Fibroblast of skin of left biceps (primary cell): ENCODE data around the gene PRRT2.
"Not testable (repeated sequence)": the region's sequence is repeated elsewhere in the genome, so short reads cannot be mapped to it uniquely, and the experiment has no call there.

Experiments used
- DNase-seq, 2 experiments: peaks; one replicate each; pipeline ENCODE4 v3.0.0-alpha.2; 2013; ENCODE audit warnings: low read depth in 2 of 2

The PRRT2 gene

DNA sequence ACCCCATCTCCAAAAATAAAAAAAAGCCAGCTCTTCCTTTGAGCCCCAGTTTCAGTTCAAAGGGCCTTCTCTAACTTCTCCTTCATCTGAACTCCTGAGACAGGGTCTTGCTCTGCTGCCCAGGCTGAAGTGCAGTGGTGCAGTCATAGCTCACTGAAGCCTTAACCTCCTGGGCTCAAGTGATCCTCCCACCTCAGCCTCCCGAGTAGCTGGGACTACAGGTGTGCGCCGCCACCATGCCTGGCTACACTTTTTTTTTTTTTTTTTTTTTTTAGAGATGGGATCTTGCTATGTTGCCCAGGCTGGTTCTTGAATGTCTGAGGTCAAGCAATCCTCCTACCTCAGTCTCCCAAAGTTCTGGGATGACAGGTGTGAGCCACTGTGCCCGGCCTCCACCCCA, 21.2 kb downstream of the PRRT2 start:
- not testable (repeated sequence) for DNase-seq

DNA sequence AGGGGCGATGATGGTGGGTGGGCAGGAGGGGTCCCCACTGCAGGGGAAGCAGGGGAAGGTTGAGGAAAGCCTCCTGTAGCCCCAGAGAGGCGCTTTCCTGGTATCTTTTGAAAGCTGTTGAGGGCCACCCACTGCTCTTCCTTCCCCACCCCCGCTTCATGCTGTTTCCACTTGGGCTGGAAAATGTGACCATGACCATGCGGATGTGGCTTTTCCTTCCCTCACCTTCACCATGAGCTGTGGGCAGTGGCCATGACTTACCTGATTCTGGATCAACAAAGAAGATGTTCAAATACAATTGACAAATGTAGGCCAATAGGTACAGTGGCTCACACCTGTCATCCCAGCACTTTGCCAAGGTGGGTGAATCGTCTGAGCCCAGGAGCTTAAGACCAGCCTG, 22.1 kb downstream of the PRRT2 start:
- no peak for DNase-seq

DNA sequence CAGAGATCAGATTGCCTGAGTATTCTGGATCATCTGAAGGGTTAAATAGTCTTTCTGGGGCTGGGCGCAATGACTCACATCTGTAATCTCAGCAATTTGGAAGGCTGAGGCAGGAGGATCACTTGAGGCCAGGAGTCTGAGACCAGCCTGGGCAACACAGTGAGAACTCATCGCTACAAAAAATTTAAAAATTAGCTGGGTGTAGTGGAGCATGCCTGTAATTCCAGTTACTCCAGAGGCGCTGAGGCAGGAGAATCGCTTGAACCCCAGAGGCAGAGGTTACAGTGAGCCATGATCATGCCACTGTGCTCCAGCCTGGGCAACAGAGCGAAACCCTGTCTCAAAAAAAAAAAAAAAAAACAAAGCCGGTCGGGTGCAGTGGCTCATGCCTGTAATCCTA, 23.9 kb downstream of the PRRT2 start:
- DNase-seq, result no peak

DNA sequence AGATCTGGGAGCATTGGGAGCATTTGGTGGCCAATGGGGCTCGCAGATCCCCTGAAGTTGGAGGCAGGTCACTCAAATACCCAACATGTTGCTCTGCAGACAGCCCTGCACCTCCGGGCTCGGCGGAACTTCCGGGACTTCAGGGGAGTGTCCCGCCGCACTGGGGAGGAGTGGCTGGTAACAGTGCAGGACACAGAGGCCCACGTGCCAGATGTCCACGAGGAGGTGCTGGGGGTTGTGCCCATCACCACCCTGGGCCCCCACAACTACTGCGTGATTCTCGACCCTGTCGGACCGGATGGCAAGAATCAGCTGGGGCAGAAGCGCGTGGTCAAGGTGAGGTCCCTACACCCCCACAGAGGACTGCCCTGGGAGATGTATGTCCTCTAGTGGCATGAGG, 24.6 kb downstream of the PRRT2 start:
- DNase-seq, result no peak

DNA sequence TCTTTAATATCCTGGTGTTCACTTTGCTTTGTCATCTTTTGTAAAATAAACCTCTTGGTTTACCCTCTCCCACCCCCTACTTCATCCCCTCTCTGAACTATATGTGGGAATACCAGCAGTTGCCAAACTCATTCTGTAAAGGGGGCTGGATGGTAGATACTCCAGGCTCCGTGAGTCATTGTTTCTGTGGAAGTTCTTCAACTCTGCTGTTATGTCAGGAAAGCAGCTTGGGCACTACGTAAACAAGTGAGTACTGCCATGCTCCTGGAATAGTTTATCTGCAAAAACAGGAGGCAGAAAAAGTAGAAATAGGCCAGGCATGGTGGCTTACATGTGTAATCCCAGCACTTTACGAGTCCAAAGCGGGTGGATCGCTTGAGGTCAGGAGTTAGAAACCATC, 25.8 kb downstream of the PRRT2 start:
- DNase-seq, result no peak

DNA sequence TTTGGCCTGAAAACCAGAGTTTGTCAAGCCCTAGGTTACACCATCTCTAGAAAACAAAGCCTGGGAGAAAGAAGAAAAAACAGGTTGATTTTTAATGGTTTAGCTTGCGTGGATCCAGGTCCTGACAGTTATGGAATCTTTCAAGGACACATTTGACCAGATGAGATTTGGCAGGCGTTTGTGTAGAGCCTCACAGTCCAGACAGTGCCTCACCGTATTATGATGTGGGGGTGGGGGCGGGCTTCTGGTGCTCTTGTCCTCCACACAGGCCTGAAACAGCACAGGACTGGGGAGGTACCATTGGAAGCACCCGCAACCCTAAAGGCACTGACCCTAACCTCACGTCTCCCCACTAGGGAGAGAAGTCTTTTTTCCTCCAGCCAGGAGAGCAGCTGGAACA, 27.8 kb downstream of the PRRT2 start:
- no peak for DNase-seq

DNA sequence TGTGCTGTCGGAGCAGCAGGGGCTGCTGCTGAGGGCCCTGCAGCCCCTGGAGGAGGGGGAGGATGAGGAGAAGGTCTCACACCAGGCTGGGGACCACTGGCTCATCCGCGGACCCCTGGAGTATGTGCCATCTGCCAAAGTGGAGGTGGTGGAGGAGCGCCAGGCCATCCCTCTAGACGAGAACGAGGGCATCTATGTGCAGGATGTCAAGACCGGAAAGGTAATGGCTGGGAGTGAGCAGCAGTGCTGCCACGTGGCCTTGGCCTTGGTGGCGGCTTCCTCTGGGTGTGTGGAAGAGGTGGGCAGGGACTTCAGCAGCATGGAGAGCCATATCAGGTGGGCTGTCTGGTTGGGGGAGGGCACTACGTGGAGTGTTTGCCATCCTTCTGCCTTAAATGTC, 28.2 kb downstream of the PRRT2 start:
- no peak for DNase-seq

DNA sequence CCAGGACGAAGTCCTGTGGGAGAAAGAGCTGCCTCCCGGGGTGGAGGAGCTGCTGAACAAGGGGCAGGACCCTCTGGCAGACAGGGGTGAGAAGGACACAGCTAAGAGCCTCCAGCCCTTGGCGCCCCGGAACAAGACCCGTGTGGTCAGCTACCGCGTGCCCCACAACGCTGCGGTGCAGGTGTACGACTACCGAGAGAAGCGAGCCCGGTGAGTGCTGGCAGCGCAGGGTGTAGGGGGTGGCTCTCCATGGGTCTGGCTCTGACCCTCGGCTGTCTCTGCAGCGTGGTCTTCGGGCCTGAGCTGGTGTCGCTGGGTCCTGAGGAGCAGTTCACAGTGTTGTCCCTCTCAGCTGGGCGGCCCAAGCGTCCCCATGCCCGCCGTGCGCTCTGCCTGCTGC, 29.6 kb downstream of the PRRT2 start:
- DNase-seq, result no peak

DNA sequence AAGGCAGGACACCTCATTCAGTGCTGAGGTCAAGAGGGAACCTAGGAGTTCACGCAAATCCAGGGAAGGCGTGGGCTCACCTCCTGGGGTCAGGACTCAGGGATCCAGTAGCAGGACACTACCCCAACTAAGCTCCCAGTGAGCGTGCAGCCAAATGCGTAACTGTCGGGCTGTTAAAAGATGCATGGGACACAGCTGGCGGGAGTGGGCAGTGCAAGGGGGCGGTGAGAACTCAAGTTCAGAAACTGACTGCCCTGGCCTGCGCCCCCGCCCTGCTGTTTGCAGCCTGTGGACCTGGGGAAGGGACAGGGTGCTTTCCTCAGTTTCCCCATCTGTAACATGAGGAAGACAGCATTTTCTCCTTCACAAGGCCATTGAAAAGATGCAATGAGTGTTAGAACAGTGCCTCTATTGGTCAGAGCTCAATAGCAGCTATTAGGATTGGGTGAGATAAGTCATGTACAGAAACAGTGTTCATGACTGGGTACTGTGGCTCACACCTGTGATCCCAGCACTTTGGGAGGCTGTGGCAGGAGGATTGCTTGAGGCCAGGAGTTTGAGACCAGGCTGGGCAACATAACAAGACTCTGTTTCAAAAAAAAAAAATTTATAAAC, 30.8 kb downstream of the PRRT2 start:
- no peak for DNase-seq

DNA sequence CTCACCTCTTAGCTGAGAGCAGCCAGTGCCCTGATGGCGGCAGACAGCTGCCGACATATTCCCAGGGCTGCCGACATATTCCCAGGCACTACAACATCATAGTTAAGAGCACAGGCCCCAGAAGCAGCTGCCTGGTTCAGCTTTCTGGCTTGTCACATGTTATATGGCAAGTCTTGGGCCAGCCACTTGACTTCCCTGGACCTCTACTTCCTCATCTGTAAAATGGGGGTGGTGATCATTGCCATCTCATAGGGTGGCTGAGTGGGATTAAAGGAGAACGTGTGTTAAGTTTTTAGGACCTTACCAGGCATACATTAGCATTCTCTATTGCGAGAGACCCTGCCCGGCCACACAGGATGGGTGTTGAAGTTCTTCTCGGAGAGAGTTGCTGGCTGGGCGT, 31.9 kb downstream of the PRRT2 start:
- no peak for DNase-seq

DNA sequence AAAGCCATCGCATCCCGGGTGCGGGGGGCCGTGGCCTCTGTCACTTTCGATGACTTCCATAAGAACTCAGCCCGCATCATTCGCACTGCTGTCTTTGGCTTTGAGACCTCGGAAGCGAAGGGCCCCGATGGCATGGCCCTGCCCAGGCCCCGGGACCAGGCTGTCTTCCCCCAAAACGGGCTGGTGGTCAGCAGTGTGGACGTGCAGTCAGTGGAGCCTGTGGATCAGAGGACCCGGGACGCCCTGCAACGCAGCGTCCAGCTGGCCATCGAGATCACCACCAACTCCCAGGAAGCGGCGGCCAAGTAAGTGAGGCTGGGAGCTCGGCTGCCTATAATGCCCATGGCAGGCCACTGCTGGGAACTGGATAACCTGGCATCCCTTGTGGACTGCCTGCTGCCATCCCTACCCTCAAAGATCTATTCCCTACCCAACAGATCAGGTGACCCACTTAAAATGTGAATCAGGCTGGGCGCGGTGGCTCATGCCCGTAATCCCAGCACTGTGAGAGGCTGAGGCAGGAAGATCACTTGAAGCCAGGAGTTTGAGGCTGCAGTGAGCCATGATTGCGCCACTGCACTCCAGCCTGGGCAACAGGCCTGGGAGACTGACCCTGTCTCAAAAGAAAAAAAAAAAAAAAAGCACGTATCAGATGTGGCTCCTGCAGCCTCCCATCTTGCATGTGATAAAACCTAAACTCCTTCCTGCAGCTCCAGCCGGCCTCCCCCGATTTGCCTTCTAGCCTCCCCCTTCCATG, 32.8 kb downstream of the PRRT2 start:
- DNase-seq, result no peak

DNA sequence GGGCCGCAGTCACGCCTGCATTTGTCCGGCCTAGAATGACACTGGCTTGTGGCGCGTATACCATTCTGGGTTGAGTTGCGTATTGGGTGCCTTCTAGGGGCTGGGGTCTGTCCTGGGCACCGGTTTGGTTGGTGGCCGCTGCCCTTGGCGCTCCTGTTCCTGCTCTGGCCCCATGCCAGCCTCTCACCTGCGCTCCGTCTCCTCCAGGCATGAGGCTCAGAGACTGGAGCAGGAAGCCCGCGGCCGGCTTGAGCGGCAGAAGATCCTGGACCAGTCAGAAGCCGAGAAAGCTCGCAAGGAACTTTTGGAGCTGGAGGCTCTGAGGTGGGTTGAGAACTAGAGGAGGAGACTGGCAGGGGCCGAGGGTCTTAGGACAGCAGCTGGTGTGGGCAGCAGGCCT, 33.7 kb downstream of the PRRT2 start:
- DNase-seq, result no peak

DNA sequence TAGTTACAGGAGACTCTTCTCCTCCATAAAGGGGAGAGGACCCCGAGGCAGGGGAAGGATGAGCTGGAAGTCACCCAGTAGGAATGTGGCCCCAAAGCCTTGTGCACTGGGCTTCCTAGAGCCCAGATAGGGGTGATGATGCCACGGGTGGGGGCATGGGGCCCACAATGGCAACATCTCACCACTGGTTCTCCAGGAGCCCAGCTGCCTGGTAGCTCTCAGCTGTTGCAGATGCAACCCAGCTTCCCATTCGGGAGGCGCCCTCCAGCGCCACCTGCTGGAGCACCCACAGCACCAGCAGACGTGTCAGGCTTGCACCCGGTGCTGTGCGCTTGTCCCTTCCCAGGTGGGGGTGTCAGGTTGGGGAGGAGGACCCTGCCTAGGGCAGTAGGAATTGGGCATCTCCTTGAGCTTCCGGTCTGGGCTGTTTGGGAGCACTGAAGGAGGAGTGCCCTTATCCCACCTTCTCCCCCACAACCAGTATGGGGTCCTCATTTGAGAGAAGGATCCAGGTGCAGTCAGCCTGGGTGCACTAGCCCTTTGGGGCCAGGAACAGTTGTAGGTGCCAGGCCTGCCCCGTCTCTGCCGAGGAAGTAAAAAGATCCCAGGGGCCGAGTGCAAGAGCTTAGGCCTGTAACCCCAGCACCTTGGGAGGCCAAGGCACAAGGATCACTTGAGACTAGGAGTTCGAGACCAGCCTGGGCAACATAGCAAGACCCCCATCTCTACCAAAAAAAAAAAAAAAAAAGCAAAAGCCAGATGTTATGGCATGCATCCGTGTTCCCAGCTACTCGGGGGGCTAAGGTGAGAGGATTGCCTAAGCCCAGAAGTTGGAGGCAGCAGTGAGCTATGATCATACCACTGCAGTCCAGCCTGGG, 36.7 kb downstream of the PRRT2 start:
- no peak for DNase-seq

DNA sequence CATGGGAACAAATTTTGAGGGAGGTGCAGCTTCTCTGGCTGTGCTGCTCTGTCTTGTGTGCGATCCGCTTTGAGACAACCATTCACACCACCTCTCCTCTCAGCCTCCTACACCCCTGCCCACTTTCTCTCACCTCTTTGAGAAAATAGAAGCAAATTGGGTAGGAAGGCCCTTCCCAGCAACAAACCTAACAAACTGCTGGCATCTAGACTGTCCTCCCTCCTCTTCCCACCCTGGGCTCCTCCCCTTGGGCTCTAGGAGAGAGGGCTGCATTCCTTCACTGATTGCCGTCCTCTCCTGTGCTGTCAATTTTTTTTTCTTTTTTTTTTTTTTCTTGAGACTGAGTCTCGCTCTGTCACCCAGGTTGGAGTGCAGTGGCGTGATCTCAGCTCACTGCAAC, 37.5 kb downstream of the PRRT2 start:
- DNase-seq, result no peak

DNA sequence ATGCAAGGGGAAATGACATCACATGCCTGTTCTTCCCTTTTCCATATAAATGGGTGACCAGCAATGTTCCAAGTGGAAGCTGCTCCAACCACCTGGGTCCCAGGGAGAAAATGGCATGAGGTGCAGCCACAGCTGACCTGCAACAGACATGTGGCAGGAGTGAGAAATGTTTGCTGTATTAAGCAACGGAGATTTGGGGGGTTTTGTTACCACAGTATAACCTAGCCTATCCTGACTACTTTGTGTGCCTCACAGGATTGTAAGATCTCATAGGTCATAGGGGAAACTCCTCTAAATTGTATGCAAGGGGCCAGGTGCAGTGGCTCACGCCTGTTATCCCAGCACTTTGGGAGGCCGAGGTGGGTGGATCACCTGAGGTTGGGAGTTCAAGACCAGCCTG, 39.0 kb downstream of the PRRT2 start:
- no peak for DNase-seq

DNA sequence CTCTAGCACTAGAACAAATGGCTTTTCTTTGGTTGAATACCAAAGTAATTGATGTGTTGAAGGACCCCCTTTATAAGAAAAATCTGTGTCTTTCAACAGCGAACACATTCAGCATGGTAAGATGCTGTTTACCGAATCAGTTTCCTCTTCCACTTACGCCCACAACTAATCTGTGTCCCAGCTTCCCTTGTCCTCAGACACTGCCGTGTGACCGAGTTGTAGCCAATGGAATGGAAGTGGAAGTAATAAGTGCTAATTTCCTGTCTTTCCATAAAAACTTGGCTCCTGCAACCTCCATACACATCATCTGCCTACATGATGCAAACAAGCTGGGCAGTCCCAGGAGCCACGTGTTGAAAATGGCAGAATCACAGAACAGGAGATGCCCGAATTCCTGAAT, 40.7 kb downstream of the PRRT2 start:
- peak; percentile 34 to 35 for DNase-seq

DNA sequence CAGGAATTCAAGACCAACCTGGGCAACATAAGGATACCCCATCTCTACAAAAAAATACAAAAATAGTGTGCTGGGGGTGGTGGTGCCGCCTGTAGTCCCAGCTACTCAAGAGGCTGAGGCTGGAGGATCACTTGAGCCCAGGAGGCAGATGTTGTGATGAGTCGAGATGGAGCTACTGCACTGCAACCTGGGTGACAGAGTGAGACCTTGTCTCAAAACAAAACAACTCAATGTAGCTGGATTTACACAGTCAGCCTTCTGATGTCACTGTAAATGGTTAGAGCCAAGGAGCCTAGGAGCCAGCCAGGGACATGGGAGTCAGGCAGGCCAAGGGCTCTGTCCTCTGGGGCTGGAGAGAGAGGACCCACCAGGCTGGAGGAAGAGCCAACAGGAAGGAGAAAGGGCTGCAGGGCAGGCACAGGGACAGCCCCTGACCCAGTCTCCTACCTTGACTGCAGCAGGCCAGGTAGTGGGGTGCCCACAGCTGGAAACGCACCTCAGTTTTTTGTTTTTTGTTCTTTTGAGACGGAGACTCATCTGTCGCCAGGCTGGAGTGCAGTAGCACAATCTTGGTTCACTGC, 42.6 kb downstream of the PRRT2 start:
- DNase-seq, result no peak

DNA sequence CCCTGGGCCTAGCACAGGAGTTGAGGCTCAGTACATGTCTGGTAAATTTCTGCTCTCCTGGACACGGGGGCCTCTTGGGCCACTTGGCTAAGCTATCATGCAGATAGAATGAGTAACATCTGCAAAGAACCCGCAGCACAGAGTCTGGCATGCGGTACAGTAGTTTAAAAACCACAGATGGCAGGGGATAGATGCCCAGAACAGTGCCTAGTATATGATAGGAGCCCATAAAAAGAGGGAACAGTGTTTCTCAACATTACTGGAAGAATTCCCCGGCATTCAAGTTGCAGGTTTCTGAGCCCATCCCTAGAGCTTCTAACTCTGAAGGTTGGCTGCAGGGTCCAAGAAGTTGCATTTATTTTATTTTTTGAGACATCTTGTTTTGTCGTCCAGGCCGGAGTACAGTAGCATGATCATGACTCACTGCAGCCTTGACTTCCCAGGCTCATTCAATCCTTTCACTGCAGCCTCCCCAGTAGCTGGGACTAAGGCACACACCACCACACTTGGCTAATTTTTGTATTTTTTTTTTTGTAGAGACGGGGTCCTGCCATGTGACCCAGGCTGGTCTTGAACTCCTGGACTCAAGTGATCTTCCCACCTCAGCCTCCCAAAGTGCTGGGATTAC, 45.3 kb downstream of the PRRT2 start:
- DNase-seq, result peak in 1 of 2 experiments; percentile 13

DNA sequence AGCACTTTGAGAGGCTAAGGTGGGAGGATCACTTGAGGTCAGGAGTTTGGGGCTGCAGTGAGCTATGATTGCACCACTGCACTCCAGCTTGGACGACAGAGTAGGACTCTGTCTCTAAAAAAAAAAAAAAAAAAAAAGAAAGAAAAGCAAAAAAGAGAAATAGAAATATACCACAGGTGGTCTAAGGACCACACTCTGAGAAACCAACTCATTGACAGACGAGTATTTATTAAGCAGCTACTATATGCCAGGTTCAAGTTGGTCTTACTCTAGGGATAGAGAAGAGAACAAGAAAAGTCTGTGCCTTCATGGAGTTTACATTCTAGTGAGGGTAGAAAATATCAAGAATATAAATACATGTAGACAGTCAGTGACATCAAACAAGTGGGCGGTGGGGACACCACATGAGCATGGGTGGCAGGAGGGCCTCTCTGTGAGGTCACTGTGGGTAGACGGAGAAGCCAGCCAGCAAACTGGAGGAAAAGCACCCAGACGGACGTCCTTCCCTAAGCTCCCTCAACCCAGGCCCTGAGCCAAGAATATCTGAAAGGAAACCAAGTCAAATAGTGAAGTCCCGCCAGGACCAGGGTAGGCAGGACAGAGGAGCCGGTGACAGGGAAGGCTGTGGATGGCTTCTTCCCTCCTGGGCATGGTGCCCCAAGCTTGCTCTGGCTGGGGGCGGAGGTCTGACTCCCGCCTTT, 46.3 kb downstream of the PRRT2 start:
- DNase-seq, result no peak

DNA sequence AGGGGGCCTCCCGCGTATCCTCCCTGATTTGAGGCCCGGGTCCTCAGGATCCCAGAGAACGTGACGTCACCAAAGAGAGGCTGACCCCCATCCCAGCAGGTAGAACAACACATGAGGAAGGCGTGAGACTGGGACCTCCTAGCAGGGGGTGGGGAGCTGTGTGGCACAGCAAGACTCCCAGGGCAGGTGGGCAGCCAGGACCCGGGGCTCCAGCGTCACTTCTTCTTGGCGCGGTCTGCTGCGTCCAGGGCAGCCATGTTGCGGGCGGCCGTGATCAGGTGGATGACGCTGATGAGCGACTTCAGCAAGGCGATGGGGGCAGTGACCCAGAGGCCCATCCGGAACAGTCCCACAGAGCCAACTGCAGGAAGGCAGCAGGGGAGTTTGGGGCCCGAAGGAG, 47.0 kb downstream of the PRRT2 start:
- no peak for DNase-seq

DNA sequence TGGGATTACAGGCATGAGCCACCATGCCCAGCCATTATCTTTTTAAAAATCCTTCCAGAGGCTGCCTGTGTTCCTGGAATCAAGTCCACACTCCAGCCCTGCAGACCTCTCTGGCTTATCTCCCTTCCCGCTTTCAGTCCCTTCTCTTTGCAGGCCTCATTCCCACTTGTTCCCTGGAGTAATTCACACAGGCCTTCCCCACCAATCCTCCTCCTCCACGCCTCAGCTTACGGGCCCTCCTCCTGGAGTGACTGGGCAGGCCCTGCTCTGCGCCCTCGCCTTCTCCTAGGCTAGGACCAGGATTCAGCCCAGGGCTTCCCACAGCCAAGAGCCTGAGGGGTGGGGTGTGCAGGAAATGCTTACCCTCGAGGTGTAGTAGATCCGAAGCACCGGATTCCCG, 48.2 kb downstream of the PRRT2 start:
- DNase-seq, result no peak
